ENCODE results near the gene CSNK2A1. TPM values are rescaled to one million over a fixed set of nuclear protein-coding genes. Genes with fewer than 3 reads are reported as not detected.

CSNK2A1 gene
- total and polyA plus RNA-seq, 11 donors = 30.3 to 136 (median 119) TPM

DNA sequence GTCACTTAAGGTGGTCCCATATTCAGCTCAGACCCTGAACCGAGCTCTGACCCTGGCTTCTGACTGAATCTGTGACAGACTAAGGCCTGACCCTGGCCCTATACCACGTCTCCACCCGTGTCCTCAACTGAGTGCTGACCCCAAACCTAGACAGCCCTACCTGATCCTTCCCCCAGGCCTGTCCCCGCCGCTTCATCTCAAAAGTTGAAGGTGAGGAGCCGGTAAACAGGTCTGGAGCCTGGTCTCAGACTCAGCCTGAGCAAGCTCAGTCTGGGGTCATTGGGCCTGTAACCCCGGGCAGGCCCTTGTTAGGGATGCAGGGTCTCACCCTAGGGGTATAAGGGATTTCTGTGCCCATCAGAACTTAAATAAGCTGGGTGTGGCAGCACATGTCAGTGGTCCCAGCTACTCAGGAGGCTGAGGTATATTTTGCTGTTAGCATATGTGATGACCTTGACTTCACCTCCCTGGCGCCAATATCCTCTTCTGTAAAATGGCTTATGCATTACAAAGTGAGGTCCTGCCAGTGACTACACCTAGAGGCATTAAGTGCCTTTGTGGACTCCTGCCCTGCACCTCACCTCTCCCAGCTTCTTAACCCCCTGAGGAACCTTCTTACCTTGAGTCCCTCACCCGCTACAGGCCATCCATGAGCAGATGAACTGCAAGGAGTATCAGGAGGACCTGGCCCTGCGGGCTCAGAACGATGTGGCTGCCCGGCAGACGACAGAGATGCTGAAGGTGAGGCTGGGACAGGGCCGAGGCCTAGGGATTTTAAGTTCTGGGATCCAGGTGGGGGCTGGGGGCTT, 115.5 kb downstream of the CSNK2A1 start:
- TF ChIP-seq POLR2A (IDR thresholded peaks at IDR 0.05) = no peak
- TF ChIP-seq, protein P1, sequence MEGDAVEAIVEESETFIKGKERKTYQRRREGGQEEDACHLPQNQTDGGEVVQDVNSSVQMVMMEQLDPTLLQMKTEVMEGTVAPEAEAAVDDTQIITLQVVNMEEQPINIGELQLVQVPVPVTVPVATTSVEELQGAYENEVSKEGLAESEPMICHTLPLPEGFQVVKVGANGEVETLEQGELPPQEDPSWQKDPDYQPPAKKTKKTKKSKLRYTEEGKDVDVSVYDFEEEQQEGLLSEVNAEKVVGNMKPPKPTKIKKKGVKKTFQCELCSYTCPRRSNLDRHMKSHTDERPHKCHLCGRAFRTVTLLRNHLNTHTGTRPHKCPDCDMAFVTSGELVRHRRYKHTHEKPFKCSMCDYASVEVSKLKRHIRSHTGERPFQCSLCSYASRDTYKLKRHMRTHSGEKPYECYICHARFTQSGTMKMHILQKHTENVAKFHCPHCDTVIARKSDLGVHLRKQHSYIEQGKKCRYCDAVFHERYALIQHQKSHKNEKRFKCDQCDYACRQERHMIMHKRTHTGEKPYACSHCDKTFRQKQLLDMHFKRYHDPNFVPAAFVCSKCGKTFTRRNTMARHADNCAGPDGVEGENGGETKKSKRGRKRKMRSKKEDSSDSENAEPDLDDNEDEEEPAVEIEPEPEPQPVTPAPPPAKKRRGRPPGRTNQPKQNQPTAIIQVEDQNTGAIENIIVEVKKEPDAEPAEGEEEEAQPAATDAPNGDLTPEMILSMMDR (IDR thresholded peaks at IDR 0.05) = no peak
- 94 to 96% (median 95%) methylated on average over 14 of the region's 14 CpGs for WGBS, 4 donors

DNA sequence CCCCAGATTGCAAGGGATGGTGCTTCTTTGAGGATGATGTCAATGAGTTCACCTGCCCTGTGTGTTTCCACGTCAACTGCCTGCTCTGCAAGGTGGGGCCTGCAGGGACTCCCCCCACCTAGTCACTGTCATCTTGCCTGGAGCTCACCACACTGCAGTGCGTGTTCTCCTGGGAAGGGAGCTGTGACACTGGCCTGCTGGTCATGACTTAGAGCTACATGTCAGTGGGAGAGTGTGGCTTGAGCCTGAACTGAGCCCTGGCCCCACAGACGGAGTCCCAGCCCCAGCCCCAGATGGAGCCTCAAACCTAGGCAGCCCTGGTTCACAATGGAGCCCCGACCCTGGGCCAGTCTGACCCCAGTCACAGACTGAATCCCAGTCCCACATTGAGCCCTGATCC, 116.2 kb downstream of the CSNK2A1 start:
- H3K36me3 ChIP-seq = peaks cover 0 to 99% (median 81%) of the 10 kb centered on the region in 9 donors
- H3K27ac ChIP-seq = no peak overlapping the region
- intact Hi-C loops (cut with DNase I) = loop anchor here in 1 of 10 donors (10.0 kb wide), 1 partner anchor 73 kb away; no protein-coding TSS in a partner anchor
- no peak overlapping the region for H3K4me3 ChIP-seq
- DNase-seq (no peak), ATAC-seq (no peak)
- TF ChIP-seq POLR2A (IDR thresholded peaks at IDR 0.05) = no peak
- TF ChIP-seq, protein P1 (IDR thresholded peaks at IDR 0.05) = no peak
- H3K9me3 ChIP-seq = no peaks in the 10 kb centered on the region
- H3K4me1 ChIP-seq = peaks cover 0 to 9% (median 0%) of the 10 kb centered on the region in 12 donors
- H3K27me3 ChIP-seq = no peaks in the 10 kb centered on the region
- WGBS, 4 donors = 76 to 100% (median 93%) methylated on average over 1 to 4 of the region's 4 CpGs

More for the DNA sequence above, 115.5 kb downstream of the CSNK2A1 start:
- DNase-seq = no peak
- no peaks in the 10 kb centered on the region for H3K9me3 ChIP-seq
- H3K27me3 ChIP-seq = no peaks in the 10 kb centered on the region
- H3K4me3 ChIP-seq = no peak overlapping the region
- peaks cover 0 to 15% (median 0%) of the 10 kb centered on the region in 12 donors for H3K4me1 ChIP-seq
- intact Hi-C loops (cut with DNase I) = loop anchor here in 1 of 10 donors (10.0 kb wide), 1 partner anchor 73 kb away; no protein-coding TSS in a partner anchor
- no peak for ATAC-seq
- no peak overlapping the region for H3K27ac ChIP-seq
- peaks cover 0 to 99% (median 75%) of the 10 kb centered on the region in 9 donors for H3K36me3 ChIP-seq

DNA sequence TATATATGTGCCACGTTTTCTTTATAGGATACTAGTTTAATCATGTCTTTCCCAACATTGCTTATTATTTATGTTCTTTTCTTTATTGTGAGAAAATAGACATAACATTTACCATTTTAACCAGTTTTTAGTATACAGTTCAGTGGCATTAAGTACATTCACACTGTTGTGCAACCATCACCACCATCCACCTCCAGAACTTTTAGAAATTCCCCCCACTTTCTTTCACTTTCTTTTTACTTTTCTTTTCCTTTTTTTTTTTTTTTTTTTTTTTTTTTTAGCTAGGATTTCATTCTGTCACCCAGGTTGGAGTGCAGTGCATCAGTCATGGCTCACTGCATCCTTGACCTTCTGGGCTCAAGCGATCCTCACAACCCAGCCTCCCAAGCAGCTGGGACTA, 117.0 kb downstream of the CSNK2A1 start:
- Histone ChIP-seq H3K4me1 (peaks cover 0 to 3% (median 0%) of the 10 kb centered on the region in 12 donors), H3K27ac (no peak overlapping the region), H3K9me3 (no peaks in the 10 kb centered on the region), H3K36me3 (peaks cover 0 to 100% (median 82%) of the 10 kb centered on the region in 9 donors), H3K4me3 (no peak overlapping the region), H3K27me3 (no peaks in the 10 kb centered on the region)
- 92 to 98% (median 96%) methylated on average over 2 of the region's 2 CpGs for whole genome bisulfite sequencing, 4 donors
- intact Hi-C loops (cut with DNase I) = loop anchor here in 1 of 10 donors (10.0 kb wide), 1 partner anchor 72 kb away; no protein-coding TSS in a partner anchor
- ATAC-seq = no peak
- TF ChIP-seq, protein P1 (IDR thresholded peaks at IDR 0.05) = no peak
- no peak for TF ChIP-seq POLR2A (IDR thresholded peaks at IDR 0.05)
- no peak for DNase-seq

Other genes starting within 250 kb of the CSNK2A1 start
- 10 to 100 TPM in 5 of 9 donors, 1 to 10 TPM in 4; 6.9 to 15.3 (median 11.4) TPM for gene ZCCHC3, start 246.2 kb downstream of the CSNK2A1 start, total RNA-seq
- 1 to 10 TPM; 9.2 to 9.3 TPM for gene ZCCHC3, start 246.2 kb downstream of the CSNK2A1 start, polyA plus RNA-seq
- gene SOX12, start 218.2 kb downstream of the CSNK2A1 start, total RNA-seq = 10 to 100 TPM in 7 of 9 donors, 1 to 10 TPM in 2; 6.9 to 19.9 (median 11.5) TPM
- gene SOX12, start 218.2 kb downstream of the CSNK2A1 start, polyA plus RNA-seq = 1 to 10 TPM; 5.4 to 7.2 TPM
- 10 to 100 TPM; 13.8 to 49.5 (median 23.4) TPM for gene NRSN2, start 196.7 kb downstream of the CSNK2A1 start, total RNA-seq
- 10 to 100 TPM; 32.4 to 33.2 TPM for gene NRSN2, start 196.7 kb downstream of the CSNK2A1 start, polyA plus RNA-seq
- gene TRIB3, start 163.0 kb downstream of the CSNK2A1 start, total RNA-seq = 1 to 10 TPM in 7 of 9 donors, under 1 TPM in 2; 0.47 to 4.9 (median 1.2) TPM
- 1 to 10 TPM in 1 of 2 donors, under 1 TPM in 1; 0.61 to 5.9 TPM for gene TRIB3, start 163.0 kb downstream of the CSNK2A1 start, polyA plus RNA-seq
- 10 to 100 TPM; 37.0 to 77.7 (median 47.1) TPM for gene RBCK1, start 135.5 kb downstream of the CSNK2A1 start, total RNA-seq
- gene RBCK1, start 135.5 kb downstream of the CSNK2A1 start, polyA plus RNA-seq = 10 to 100 TPM; 50.6 to 60.9 TPM
- gene TBC1D20, start 81.3 kb downstream of the CSNK2A1 start, total RNA-seq = 10 to 100 TPM; 19.0 to 38.9 (median 26.3) TPM
- 10 to 100 TPM in 1 of 2 donors, 1 to 10 TPM in 1; 9.3 to 25.5 TPM for gene TBC1D20, start 81.3 kb downstream of the CSNK2A1 start, polyA plus RNA-seq
- 10 to 100 TPM in 5 of 9 donors, 1 to 10 TPM in 4; 5.8 to 18.0 (median 10.0) TPM for gene TCF15, start 66.5 kb upstream of the CSNK2A1 start, total RNA-seq
- gene TCF15, start 66.5 kb upstream of the CSNK2A1 start, polyA plus RNA-seq = 10 to 100 TPM in 1 of 2 donors, 1 to 10 TPM in 1; 7.3 to 14.1 TPM
- gene SRXN1, start 109.4 kb upstream of the CSNK2A1 start, total RNA-seq = 100 to 1,000 TPM in 1 of 9 donors, 10 to 100 TPM in 8; 25.3 to 147 (median 39.1) TPM
- gene SRXN1, start 109.4 kb upstream of the CSNK2A1 start, polyA plus RNA-seq = 10 to 100 TPM; 11.8 to 56.2 TPM
- not detected for gene SCRT2, start 132.0 kb upstream of the CSNK2A1 start, total RNA-seq
- gene SCRT2, start 132.0 kb upstream of the CSNK2A1 start, polyA plus RNA-seq = not detected
- 10 to 100 TPM in 1 of 9 donors, 1 to 10 TPM in 8; 1.4 to 18.6 (median 2.8) TPM for gene SLC52A3, start 224.7 kb upstream of the CSNK2A1 start, total RNA-seq
- 1 to 10 TPM; 1.7 to 3.4 TPM for gene SLC52A3, start 224.7 kb upstream of the CSNK2A1 start, polyA plus RNA-seq